ENCODE measurements around the gene RBM34.

RBM34 gene

GRCh38 chr1:235158680-235159079 is 2.4 kb downstream of the RBM34 start:
- DNase-seq (ENCODE audit: extremely low spot score), result no peak
- ChIA-PET CTCF (no interaction called here), POLR2A (interaction anchor here (0.6 kb wide), 1 partner anchor 201 kb away, joined by 3 read pairs; no protein-coding TSS in a partner anchor)
- no peak for TF ChIP-seq ZNF384 (IDR thresholded peaks at IDR 0.05)
- TF ChIP-seq L3MBTL2 (conservative IDR thresholded peaks at IDR 0.05), result no peak
- TF ChIP-seq ELF4 (IDR thresholded peaks at IDR 0.05), result no peak
- TF ChIP-seq SP1 (IDR thresholded peaks at IDR 0.05), result no peak
- no peak for TF ChIP-seq FOXK2 (IDR thresholded peaks at IDR 0.05)

- DNase-seq (ENCODE audit: extremely low spot score), result no peak
- ChIA-PET CTCF (interaction anchor here (1.0 to 1.9 kb wide), 2 partner anchors 11 to 260 kb away, joined by 4 to 9 read pairs; no protein-coding TSS in a partner anchor), POLR2A (no interaction called here)
- TF ChIP-seq ZNF384 (IDR thresholded peaks at IDR 0.05) (no peak), SUZ12 (IDR thresholded peaks at IDR 0.05) (no peak), LEF1 (IDR thresholded peaks at IDR 0.05; ENCODE audit: borderline replicate concordance) (no peak), SP1 (IDR thresholded peaks at IDR 0.05) (no peak)
These were observed 3.9 kb downstream of the RBM34 start for GRCh38 chr1:235157150-235157549.

DNA sequence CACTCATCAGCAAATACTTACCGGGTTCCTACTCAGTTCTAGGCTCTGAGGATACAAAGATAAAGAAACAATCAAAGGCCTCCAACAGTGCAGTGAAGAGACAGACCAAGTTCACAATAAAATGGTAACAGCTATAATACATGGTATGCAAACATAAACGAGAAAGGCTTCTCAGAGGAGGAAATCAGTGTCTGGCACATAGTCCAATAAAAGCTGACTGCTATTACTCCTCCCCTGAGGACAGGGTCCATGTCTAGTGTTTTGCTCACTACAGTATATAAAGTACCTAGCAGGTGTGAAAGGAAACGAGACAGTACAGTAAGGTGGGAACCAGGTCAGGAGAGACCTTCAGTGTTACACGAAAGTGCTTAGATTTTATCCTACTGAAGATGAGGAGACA is 4.3 kb downstream of the RBM34 start:
- no peak for DNase-seq (ENCODE audit: extremely low spot score)
- POLR2A ChIA-PET, result interaction anchor here (1.2 kb wide), 1 partner anchor 10 kb away, joined by 3 read pairs; no protein-coding TSS in a partner anchor
- TF ChIP-seq SP1 (IDR thresholded peaks at IDR 0.05) (no peak), SUZ12 (IDR thresholded peaks at IDR 0.05) (no peak), LEF1 (IDR thresholded peaks at IDR 0.05; ENCODE audit: borderline replicate concordance) (no peak), CTBP1 (IDR thresholded peaks at IDR 0.05; ENCODE audit: borderline replicate concordance) (no peak), FOXK2 (IDR thresholded peaks at IDR 0.05) (no peak), L3MBTL2 (conservative IDR thresholded peaks at IDR 0.05) (no peak), NFRKB (IDR thresholded peaks at IDR 0.05) (no peak), ARNT (IDR thresholded peaks at IDR 0.05) (no peak), BHLHE40 (IDR thresholded peaks at IDR 0.05; ENCODE audit: borderline replicate concordance) (no peak), ELF4 (IDR thresholded peaks at IDR 0.05) (no peak), ZNF384 (IDR thresholded peaks at IDR 0.05) (no peak), HDGF (IDR thresholded peaks at IDR 0.05; ENCODE audit: borderline replicate concordance) (no peak), FOXA1 (IDR thresholded peaks at IDR 0.05) (no peak), PKNOX1 (IDR thresholded peaks at IDR 0.05) (no peak), FOXM1 (IDR thresholded peaks at IDR 0.05; ENCODE audit: borderline replicate concordance) (no peak), TARDBP (IDR thresholded peaks at IDR 0.05) (no peak)
- CTCF ChIA-PET, result interaction anchor here (1.0 to 1.9 kb wide), 2 partner anchors 11 to 260 kb away, joined by 4 to 9 read pairs; no protein-coding TSS in a partner anchor

DNA sequence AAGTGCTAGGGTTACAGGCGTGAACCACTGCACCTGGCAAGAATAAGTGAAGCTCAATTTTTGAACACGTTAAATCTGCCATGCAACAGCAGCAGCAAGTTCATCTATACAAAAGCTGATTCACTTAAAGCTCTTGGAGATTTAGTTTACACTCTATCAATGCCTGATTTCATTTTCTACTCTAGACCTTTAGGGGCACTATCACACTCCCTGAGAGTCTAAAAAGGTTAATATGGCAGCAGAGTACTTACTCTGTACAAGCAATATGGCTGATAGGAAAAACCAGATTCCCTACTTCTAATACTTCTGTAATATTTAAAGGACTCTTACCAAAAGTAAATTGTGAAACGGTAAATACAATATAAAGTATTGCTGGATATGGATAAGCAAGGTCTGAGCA is 4.8 kb downstream of the RBM34 start:
- no peak for TF ChIP-seq PKNOX1 (IDR thresholded peaks at IDR 0.05)
- TF ChIP-seq BHLHE40 (IDR thresholded peaks at IDR 0.05; ENCODE audit: borderline replicate concordance), result no peak
- no peak for TF ChIP-seq ZNF384 (IDR thresholded peaks at IDR 0.05)
- no peak for TF ChIP-seq FOXA1 (IDR thresholded peaks at IDR 0.05)
- no peak for TF ChIP-seq FOXM1 (IDR thresholded peaks at IDR 0.05; ENCODE audit: borderline replicate concordance)
- TF ChIP-seq L3MBTL2 (conservative IDR thresholded peaks at IDR 0.05), result no peak
- no peak for TF ChIP-seq CTBP1 (IDR thresholded peaks at IDR 0.05; ENCODE audit: borderline replicate concordance)
- POLR2A ChIA-PET, result interaction anchor here (1.2 kb wide), 1 partner anchor 9 kb away, joined by 3 read pairs; no protein-coding TSS in a partner anchor

GRCh38 chr1:235152235-235152634 is 8.8 kb downstream of the RBM34 start:
- TF ChIP-seq TARDBP (IDR thresholded peaks at IDR 0.05) (no peak), FOXA1 (IDR thresholded peaks at IDR 0.05) (no peak)
- CTCF ChIA-PET, result no interaction called here
- no peak for DNase-seq (ENCODE audit: extremely low spot score)
- POLR2A ChIA-PET, result interaction anchor here (0.6 to 0.7 kb wide), 3 partner anchors 9 to 24 kb away, joined by 3 to 4 read pairs (median 3); partner anchors contain the start of genes RBM34 and TOMM20

More for the DNA sequence above, 4.8 kb downstream of the RBM34 start:
- DNase-seq (ENCODE audit: extremely low spot score), result no peak
- CTCF ChIA-PET, result interaction anchor here (1.0 to 1.9 kb wide), 2 partner anchors 10 to 260 kb away, joined by 4 to 9 read pairs; no protein-coding TSS in a partner anchor

DNA sequence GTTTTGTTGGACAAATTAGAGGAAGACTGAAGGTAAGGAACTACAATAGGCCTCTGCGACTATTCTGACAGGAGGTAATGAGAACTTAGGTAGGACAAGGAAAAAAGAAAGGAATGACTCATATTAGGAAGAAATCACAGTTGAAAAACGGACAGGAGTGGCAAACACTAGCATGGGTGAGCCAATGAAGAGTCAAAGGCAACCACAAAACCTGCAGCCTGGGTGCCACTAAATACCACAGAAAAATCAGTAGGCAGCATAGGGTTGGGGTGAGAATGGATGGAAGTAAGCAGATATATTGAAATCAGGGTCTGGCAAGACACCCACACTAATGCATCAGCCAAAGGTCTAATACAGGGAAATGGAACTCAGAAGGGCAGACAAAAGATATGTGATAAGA is 10.0 kb downstream of the RBM34 start:
- no peak for DNase-seq (ENCODE audit: extremely low spot score)
- ChIA-PET CTCF (no interaction called here), POLR2A (no interaction called here)
- TF ChIP-seq ELF4 (IDR thresholded peaks at IDR 0.05) (no peak), PKNOX1 (IDR thresholded peaks at IDR 0.05) (no peak), LEF1 (IDR thresholded peaks at IDR 0.05; ENCODE audit: borderline replicate concordance) (no peak), FOXA1 (IDR thresholded peaks at IDR 0.05) (no peak), BHLHE40 (IDR thresholded peaks at IDR 0.05; ENCODE audit: borderline replicate concordance) (no peak), FOXM1 (IDR thresholded peaks at IDR 0.05; ENCODE audit: borderline replicate concordance) (no peak), HDGF (IDR thresholded peaks at IDR 0.05; ENCODE audit: borderline replicate concordance) (no peak)

DNA sequence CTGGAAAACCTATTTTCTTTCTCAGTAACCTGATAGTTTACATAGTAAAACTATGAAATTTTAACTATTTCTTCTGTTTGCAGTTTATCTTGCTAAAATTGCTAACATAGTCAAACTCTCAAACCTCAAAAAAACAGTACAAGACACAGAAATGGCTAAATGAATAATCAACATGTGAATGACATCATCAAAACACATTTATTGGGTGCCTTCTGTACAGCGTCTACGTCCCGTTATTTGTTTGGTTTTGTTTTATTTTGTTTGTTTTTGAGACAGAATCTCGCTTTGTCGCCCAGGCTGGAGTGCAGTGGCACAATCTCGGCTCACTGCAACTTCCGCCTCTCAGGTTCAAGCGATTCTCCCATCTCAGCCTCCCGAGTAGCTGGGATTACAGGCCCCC is 11.2 kb downstream of the RBM34 start:
- TF ChIP-seq TARDBP (IDR thresholded peaks at IDR 0.05) (no peak), ARNT (IDR thresholded peaks at IDR 0.05) (no peak), NFRKB (IDR thresholded peaks at IDR 0.05) (no peak), FOXA1 (IDR thresholded peaks at IDR 0.05) (no peak), FOXK2 (IDR thresholded peaks at IDR 0.05) (no peak), ZNF384 (IDR thresholded peaks at IDR 0.05) (no peak), FOXM1 (IDR thresholded peaks at IDR 0.05; ENCODE audit: borderline replicate concordance) (no peak), SUZ12 (IDR thresholded peaks at IDR 0.05) (no peak), ELF4 (IDR thresholded peaks at IDR 0.05) (no peak), BHLHE40 (IDR thresholded peaks at IDR 0.05; ENCODE audit: borderline replicate concordance) (no peak)
- CTCF ChIA-PET, result no interaction called here
- POLR2A ChIA-PET, result interaction anchor here (1.2 kb wide), 2 partner anchors 10 to 11 kb away, joined by 5 read pairs; partner anchors contain the start of gene RBM34
- no peak for DNase-seq (ENCODE audit: extremely low spot score)
